Nephron progenitor cell (in vitro differentiated cells): ENCODE data around the gene TGM5.

Source experiments
- DNase-seq: peaks from one replicate; pipeline ENCODE4 v3.0.0; 2021
- H3K27ac Mint-ChIP-seq: 2 replicates; pipeline ENCODE4 v1.8.0; 2021; ENCODE audit warnings: mild to moderate bottlenecking, moderate library complexity, mixed read lengths
- H3K27me3 Mint-ChIP-seq: 2 replicates; pipeline ENCODE4 v1.8.0; 2021; ENCODE audit warnings: mild to moderate bottlenecking, low read depth, mixed read lengths; ENCODE audit not compliant: poor library complexity
- H3K36me3 Mint-ChIP-seq: 2 replicates; pipeline ENCODE4 v1.8.0; 2021; ENCODE audit warnings: low read depth, mixed read lengths
- H3K4me1 Mint-ChIP-seq: 2 replicates; pipeline ENCODE4 v1.8.0; 2021; ENCODE audit warnings: mixed read lengths
- H3K4me3 Mint-ChIP-seq: 2 replicates; pipeline ENCODE4 v1.8.0; 2021; ENCODE audit warnings: mild to moderate bottlenecking, moderate library complexity, mixed read lengths
- H3K9me3 Mint-ChIP-seq: 2 replicates; pipeline ENCODE4 v1.8.0; 2021; ENCODE audit warnings: mild to moderate bottlenecking, moderate library complexity, mixed read lengths
- TF ChIP-seq, protein P1 (sequence below): fragments of 200-600 bp; sonication (generic); IDR thresholded peaks from 2 replicates; pipeline ENCODE4 v1.5.0; 2021; ENCODE audit warnings: antibody characterized with exemption

The TGM5 gene

DNA sequence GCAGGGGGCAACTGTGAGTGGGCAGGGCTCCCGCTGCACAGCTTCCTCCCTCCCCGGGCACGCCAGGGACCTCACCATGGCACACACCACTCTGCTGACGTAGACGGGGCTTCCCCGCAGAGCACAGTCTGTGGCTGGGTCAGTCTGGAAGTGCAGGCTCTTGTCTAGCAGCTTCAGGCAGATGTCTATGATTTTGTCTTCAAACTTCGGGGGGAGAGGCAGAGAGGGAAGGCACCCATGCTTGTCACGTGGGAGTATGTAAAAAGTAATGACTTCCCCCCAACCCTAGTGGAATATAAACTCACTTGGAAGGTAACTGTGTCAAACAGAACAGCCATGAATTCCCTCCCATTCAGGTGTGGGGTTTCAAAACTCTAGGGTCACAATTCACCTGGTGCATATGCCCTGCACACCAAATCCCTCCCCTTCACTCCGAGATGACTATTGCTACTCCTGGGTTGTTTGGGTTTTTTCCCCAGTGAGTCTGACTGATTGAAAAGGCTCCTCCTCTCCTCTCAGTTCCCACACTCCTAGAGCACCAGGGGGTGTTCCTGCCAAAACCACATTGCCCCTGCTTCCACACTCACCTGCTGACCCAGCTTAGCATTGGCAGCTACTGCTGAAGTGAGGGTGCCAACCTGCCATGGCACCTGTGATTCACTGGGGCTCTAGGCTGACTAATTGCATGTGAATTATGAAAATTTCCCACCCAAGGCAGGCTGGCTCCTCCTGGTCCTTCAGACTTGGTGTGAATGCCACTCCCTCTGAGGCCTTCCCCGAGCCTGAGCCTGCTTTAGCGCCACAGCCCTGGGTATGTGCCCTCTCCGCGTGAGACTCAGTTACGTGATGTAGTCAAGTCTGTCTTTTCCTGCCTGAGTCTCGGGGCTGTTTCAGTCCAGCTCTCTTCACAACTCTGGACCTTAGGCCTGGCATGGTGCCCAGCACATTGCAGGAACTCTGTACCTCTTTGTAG, 13.0 kb downstream of the TGM5 start:
- TF ChIP-seq, protein P1, sequence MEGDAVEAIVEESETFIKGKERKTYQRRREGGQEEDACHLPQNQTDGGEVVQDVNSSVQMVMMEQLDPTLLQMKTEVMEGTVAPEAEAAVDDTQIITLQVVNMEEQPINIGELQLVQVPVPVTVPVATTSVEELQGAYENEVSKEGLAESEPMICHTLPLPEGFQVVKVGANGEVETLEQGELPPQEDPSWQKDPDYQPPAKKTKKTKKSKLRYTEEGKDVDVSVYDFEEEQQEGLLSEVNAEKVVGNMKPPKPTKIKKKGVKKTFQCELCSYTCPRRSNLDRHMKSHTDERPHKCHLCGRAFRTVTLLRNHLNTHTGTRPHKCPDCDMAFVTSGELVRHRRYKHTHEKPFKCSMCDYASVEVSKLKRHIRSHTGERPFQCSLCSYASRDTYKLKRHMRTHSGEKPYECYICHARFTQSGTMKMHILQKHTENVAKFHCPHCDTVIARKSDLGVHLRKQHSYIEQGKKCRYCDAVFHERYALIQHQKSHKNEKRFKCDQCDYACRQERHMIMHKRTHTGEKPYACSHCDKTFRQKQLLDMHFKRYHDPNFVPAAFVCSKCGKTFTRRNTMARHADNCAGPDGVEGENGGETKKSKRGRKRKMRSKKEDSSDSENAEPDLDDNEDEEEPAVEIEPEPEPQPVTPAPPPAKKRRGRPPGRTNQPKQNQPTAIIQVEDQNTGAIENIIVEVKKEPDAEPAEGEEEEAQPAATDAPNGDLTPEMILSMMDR: no peak
- Mint-ChIP-seq H3K9me3 (no peaks in the 10 kb centered on the region), H3K36me3 (no peaks in the 10 kb centered on the region), H3K27me3 (peaks cover 21% of the 10 kb centered on the region), H3K4me1 (no peaks in the 10 kb centered on the region), H3K4me3 (no peak overlapping the region), H3K27ac (no peak overlapping the region)
- no peak for DNase-seq

- TF ChIP-seq, protein P1: no peak
- no peaks in the 10 kb centered on the region for H3K4me1 Mint-ChIP-seq
Measured at GRCh38 chr15:43251871-43252250, 14.9 kb downstream of the TGM5 start.

GRCh38 chr15:43251185-43251870, 15.4 kb downstream of the TGM5 start:
- Mint-ChIP-seq H3K4me1 (no peaks in the 10 kb centered on the region), H3K27ac (no peak overlapping the region), H3K36me3 (no peaks in the 10 kb centered on the region), H3K9me3 (no peaks in the 10 kb centered on the region), H3K4me3 (no peak overlapping the region), H3K27me3 (peaks cover 27% of the 10 kb centered on the region)
- no peak for DNase-seq
- TF ChIP-seq, protein P1: no peak

More at GRCh38 chr15:43251871-43252250, 14.9 kb downstream of the TGM5 start:
- no peak for DNase-seq
- Mint-ChIP-seq H3K27me3 (peaks cover 27% of the 10 kb centered on the region), H3K27ac (no peak overlapping the region), H3K36me3 (no peaks in the 10 kb centered on the region), H3K4me3 (no peak overlapping the region), H3K9me3 (no peaks in the 10 kb centered on the region)

DNA sequence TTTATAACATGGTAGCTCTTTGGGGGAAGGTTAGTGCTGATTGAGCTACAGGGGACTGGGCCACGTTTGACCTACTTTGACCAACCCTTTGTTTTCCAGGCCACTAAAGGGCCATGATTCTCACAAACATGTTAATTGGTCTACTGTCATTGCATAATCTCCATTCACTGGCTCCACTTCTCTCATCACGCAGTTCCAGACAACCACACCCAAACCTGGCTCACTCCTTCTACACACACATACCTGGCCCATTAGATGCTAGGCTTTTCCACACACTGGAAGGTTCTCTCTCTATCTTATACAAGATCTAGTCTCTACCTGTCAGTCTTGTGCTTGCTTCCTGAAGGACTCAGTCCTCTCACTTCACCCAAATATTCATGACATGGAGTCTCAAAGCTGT, 15.9 kb downstream of the TGM5 start:
- Mint-ChIP-seq H3K4me3 (no peak overlapping the region), H3K36me3 (no peaks in the 10 kb centered on the region), H3K4me1 (no peaks in the 10 kb centered on the region), H3K27ac (no peak overlapping the region), H3K27me3 (peaks cover 31% of the 10 kb centered on the region), H3K9me3 (no peaks in the 10 kb centered on the region)
- DNase-seq: no peak
- TF ChIP-seq, protein P1: no peak

DNA sequence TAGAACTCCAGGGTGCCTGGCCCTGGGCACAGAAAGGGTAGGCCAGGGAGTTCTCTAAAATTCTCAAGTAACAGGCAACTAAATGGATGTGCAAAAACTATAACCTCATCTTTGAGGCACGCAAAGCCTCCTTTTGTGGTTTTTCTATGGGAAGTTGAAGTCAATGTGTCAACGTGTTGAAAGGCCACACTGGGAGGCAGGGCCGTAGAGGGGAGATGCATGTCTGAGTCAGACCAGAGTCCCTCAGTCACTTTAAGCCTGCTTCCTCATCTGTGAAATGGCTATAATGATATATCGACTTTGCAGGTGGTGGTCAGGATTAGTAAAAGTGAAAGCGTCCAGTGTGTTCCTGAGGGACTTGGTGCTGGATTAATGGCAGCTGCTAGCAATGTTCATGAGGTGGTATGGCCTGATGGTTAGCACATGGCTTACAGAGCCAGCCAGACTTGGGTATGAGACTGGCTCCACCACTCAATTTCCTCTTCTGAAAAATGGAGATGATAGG, 17.0 kb downstream of the TGM5 start:
- no peak for DNase-seq
- Mint-ChIP-seq H3K9me3 (no peaks in the 10 kb centered on the region), H3K36me3 (no peaks in the 10 kb centered on the region), H3K27ac (no peak overlapping the region), H3K4me1 (no peaks in the 10 kb centered on the region), H3K4me3 (no peak overlapping the region), H3K27me3 (peaks cover 31% of the 10 kb centered on the region)
- TF ChIP-seq, protein P1: no peak
